GM12873 (cell line): ENCODE data around the gene THSD7B.

ENCODE experiments used
- CTCF ChIP-seq: IDR thresholded peaks from 2 replicates; pipeline ENCODE4 v1.5.1; 2012; ENCODE audit warnings: low read depth, mild to moderate bottlenecking, moderate library complexity, low read length, control low read depth; ENCODE audit not compliant: insufficient read depth; ENCODE audit errors: missing control alignments

THSD7B gene

DNA sequence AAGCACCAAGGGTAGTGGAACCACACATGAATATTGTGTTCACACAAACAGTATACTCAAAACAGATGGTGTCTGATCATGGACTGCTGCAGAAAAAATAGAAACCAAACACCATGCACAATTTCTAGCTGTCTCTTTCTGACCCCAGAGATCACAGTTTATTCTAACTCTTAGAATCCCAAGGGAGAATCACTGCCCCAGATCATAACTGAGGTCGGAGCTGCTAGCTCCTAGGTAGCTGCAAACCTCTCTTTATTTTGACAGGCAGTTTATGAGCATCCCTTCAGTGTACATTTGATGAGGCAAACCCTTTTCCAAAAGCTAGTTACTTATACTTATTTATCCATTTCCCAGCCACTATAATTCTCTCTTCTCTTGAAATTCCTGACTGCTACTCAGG lies 759.8 kb downstream of the THSD7B start:
- TF ChIP-seq CTCF: no peak

DNA sequence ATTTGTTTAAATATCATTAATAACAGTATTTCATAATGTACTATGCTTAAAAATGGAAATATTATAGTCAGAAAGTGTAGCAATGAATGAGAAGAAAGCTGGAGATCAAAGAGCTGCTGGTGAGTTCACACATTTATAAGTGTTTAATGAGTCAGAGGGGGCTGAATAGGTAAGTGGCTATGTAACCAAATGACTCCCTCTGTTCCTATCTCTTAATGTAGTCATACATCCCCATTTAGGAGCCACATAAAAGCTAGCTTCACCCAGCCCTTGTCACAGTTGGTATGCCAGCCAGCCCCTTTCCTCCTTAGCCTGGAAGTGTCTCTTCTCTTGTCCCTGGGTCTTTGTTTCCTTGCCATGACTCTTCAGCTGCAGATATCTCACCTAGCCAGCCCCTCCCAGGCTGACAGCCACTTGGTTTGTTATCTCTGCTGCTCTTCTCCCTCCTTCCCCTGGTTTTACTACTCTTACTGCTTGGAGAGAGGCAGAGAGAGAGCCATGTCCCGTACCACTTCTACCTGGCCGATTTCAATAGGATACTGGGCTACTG lies 760.4 kb downstream of the THSD7B start:
- no peak for TF ChIP-seq CTCF

GRCh38 chr2:137535897-137536296 lies 770.6 kb downstream of the THSD7B start:
- no peak for TF ChIP-seq CTCF

DNA sequence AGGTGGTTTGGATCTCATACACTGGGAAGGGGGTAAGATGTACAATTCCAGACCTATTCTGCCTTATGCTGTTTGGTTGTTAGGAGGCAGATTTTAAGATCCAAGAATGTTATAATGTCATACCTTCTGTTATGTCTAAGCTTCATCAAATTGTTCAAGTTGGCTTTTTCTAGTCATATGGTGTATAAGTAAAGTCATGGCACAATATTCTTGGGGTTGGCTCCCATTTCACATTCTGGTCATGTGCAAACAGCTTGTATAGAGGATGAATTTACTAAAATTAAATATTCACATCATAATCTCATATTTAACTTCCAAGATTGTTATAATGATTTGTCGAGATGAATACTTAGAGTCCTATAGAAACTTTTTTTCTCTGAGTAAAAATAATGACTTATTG lies 774.0 kb downstream of the THSD7B start:
- no peak for TF ChIP-seq CTCF

GRCh38 chr2:137547842-137548241 lies 782.5 kb downstream of the THSD7B start:
- TF ChIP-seq CTCF: no peak

DNA sequence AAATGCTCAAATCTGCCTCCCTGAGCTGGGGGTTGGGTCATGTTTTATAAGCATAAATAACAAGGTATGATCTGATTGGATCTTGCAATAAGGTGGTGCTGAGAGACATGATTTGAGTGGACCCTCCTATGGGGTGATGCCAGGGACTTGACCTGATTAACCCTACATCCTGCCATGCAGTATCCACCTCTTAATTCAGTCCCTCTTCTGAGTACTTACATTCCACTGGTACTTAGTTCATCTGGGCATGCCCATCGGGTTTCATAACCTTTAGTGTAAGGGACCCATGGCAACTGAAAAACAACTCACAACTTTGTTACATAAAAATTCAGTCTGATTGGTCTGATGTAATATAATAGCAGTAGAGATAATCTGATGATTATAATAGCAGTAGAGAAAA lies 801.0 kb downstream of the THSD7B start:
- no peak for TF ChIP-seq CTCF

GRCh38 chr2:137570484-137570883 lies 805.1 kb downstream of the THSD7B start:
- TF ChIP-seq CTCF: no peak
